WTC11 (cell line): ENCODE results near the gene ASS1.

Experiments used
- CTCF ChIP-seq: fragments of 200-600 bp; IDR thresholded peaks from 2 replicates; pipeline ENCODE4 v1.8.0; 2022; ENCODE audit warnings: antibody characterized with exemption
- FOXP4 ChIP-seq: sonication (generic); formaldehyde crosslinking; IDR thresholded peaks from 2 replicates; pipeline ENCODE4 v1.8.0; 2022; ENCODE audit warnings: mild to moderate bottlenecking, missing genetic modification reagents
- ZBTB21 ChIP-seq: sonication (generic); formaldehyde crosslinking; IDR thresholded peaks from 2 replicates; pipeline ENCODE4 v1.8.1; 2023; ENCODE audit warnings: mild to moderate bottlenecking, missing genetic modification reagents, borderline replicate concordance

GRCh38 chr9:130400870-130401269, 43.9 kb upstream of the ASS1 start:
- TF ChIP-seq CTCF (no peak), FOXP4 (no peak), ZBTB21 (CRISPR knock-in tag) (no peak)
